Measurements from ENCODE around the gene MAN1A1. TPM values are rescaled to one million over a fixed set of nuclear protein-coding genes. Genes with fewer than 3 reads are reported as not detected.

Gene MAN1A1
- polyA plus RNA-seq, 1 experiment, result 27.5 TPM

- Histone ChIP-seq H3K9me3 (ENCODE audit: control insufficient read depth, insufficient read depth, low read length) (no peaks in the 10 kb centered on the region), H3K27ac (ENCODE audit: low read depth, low read length) (no peak overlapping the region), H3K27me3 (ENCODE audit: control insufficient read depth, insufficient read depth, low read length) (no peaks in the 10 kb centered on the region), H3K4me3 (ENCODE audit: low read depth, low read length) (no peak overlapping the region)
- POLR2A ChIA-PET, result no interaction called here
- no peak for DNase-seq (ENCODE audit: low read depth, low spot score)
- CTCF ChIA-PET, result interaction anchor here (0.6 kb wide), 1 partner anchor 762 kb away, joined by 3 read pairs; no protein-coding TSS in a partner anchor
- TF ChIP-seq CTCF (IDR thresholded peaks at IDR 0.05; ENCODE audit: low read depth, low read length), result no peak
Measured at GRCh38 chr6:119331663-119332286, 17.8 kb downstream of the MAN1A1 start.

- H3K9me3 ChIP-seq (ENCODE audit: control insufficient read depth, insufficient read depth, low read length), result no peaks in the 10 kb centered on the region
- H3K27me3 ChIP-seq (ENCODE audit: control insufficient read depth, insufficient read depth, low read length), result no peaks in the 10 kb centered on the region
- no peak overlapping the region for H3K27ac ChIP-seq (ENCODE audit: low read depth, low read length)
- ChIA-PET CTCF (no interaction called here), POLR2A (no interaction called here)
- no peak for TF ChIP-seq CTCF (IDR thresholded peaks at IDR 0.05; ENCODE audit: low read depth, low read length)
- no peak overlapping the region for H3K4me3 ChIP-seq (ENCODE audit: low read depth, low read length)
- no peak for DNase-seq (ENCODE audit: low read depth, low spot score)
Measured at GRCh38 chr6:119330520-119331113, 18.9 kb downstream of the MAN1A1 start.

GRCh38 chr6:119329794-119330180, 19.8 kb downstream of the MAN1A1 start:
- ChIA-PET POLR2A (no interaction called here), CTCF (no interaction called here)
- no peaks in the 10 kb centered on the region for H3K27me3 ChIP-seq (ENCODE audit: control insufficient read depth, insufficient read depth, low read length)
- no peak for TF ChIP-seq CTCF (IDR thresholded peaks at IDR 0.05; ENCODE audit: low read depth, low read length)
- H3K4me3 ChIP-seq (ENCODE audit: low read depth, low read length), result no peak overlapping the region
- H3K9me3 ChIP-seq (ENCODE audit: control insufficient read depth, insufficient read depth, low read length), result no peaks in the 10 kb centered on the region
- DNase-seq (ENCODE audit: low read depth, low spot score), result no peak
- no peak overlapping the region for H3K27ac ChIP-seq (ENCODE audit: low read depth, low read length)

- Histone ChIP-seq H3K27ac (ENCODE audit: low read depth, low read length) (no peak overlapping the region), H3K9me3 (ENCODE audit: control insufficient read depth, insufficient read depth, low read length) (no peaks in the 10 kb centered on the region), H3K27me3 (ENCODE audit: control insufficient read depth, insufficient read depth, low read length) (no peaks in the 10 kb centered on the region), H3K4me3 (ENCODE audit: low read depth, low read length) (no peak overlapping the region)
- POLR2A ChIA-PET, result no interaction called here
- no peak for TF ChIP-seq CTCF (IDR thresholded peaks at IDR 0.05; ENCODE audit: low read depth, low read length)
- no peak for DNase-seq (ENCODE audit: low read depth, low spot score)
- CTCF ChIA-PET, result no interaction called here
Measured at GRCh38 chr6:119328892-119329793, 20.4 kb downstream of the MAN1A1 start.

GRCh38 chr6:119328254-119328653, 21.3 kb downstream of the MAN1A1 start:
- TF ChIP-seq CTCF (IDR thresholded peaks at IDR 0.05; ENCODE audit: low read depth, low read length), result no peak
- CTCF ChIA-PET, result no interaction called here
- no peak for DNase-seq (ENCODE audit: low read depth, low spot score)
- no peak overlapping the region for H3K4me3 ChIP-seq (ENCODE audit: low read depth, low read length)
- no peak overlapping the region for H3K27ac ChIP-seq (ENCODE audit: low read depth, low read length)
- H3K27me3 ChIP-seq (ENCODE audit: control insufficient read depth, insufficient read depth, low read length), result no peaks in the 10 kb centered on the region
- POLR2A ChIA-PET, result interaction anchor here (0.7 kb wide), 1 partner anchor 11 kb away, joined by 5 read pairs; no protein-coding TSS in a partner anchor
- no peaks in the 10 kb centered on the region for H3K9me3 ChIP-seq (ENCODE audit: control insufficient read depth, insufficient read depth, low read length)
